Keratinocyte (primary cell): ENCODE results near the gene RNU6-1.

Source experiments
- EZH2 ChIP-seq: IDR thresholded peaks from one replicate; pipeline ENCODE4 v1.6.1; 2012; ENCODE audit warnings: inconsistent platforms, mild to moderate bottlenecking, low read length, moderate library complexity
- TF ChIP-seq, protein P1 (sequence below), 3 experiments: IDR thresholded peaks in 1 of 3; conservative IDR thresholded peaks in 1 of 3; optimal IDR thresholded peaks in 1 of 3; 2 replicates in 2 of 3; 3 replicates in 1 of 3; pipeline versions ENCODE3 to v1.5.1; 2011; ENCODE audit warnings: low read length in 3 of 3, mild to moderate bottlenecking in 3 of 3, moderate library complexity in 2 of 3, control low read depth in 1 of 3, inconsistent platforms in 1 of 3; ENCODE audit not compliant: insufficient read depth in 2 of 3; ENCODE audit errors: extremely low read depth in 1 of 3

DNA sequence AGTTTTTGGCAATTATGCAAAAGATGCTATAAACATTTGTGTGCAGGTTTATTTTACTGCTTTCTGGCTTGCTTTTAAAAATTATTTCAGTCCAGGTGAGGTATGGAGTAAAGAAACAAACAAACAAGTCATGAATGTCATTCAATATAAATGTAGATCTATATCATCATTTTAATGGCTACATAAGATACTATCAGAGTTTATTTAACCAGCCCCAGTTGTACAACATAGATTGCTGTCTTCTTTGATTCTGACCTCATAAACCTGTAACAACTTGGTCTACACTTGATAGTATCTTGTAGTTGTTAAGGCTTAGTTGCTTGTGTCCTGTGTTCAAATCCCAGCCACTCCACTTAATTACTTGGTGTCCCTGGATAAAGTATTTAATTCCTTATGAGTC lies 46.0 kb upstream of the RNU6-1 start:
- TF ChIP-seq, protein P1, sequence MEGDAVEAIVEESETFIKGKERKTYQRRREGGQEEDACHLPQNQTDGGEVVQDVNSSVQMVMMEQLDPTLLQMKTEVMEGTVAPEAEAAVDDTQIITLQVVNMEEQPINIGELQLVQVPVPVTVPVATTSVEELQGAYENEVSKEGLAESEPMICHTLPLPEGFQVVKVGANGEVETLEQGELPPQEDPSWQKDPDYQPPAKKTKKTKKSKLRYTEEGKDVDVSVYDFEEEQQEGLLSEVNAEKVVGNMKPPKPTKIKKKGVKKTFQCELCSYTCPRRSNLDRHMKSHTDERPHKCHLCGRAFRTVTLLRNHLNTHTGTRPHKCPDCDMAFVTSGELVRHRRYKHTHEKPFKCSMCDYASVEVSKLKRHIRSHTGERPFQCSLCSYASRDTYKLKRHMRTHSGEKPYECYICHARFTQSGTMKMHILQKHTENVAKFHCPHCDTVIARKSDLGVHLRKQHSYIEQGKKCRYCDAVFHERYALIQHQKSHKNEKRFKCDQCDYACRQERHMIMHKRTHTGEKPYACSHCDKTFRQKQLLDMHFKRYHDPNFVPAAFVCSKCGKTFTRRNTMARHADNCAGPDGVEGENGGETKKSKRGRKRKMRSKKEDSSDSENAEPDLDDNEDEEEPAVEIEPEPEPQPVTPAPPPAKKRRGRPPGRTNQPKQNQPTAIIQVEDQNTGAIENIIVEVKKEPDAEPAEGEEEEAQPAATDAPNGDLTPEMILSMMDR (optimal IDR thresholded peaks at IDR 0.05 in 1 of 3, IDR thresholded peaks at IDR 0.05 in 1 of 3, conservative IDR thresholded peaks at IDR 0.05 in 1 of 3; ENCODE audit: extremely low read depth in 1 of 3, insufficient read depth in 2 of 3, low read length in 3 of 3), result no peak
- no peak for TF ChIP-seq EZH2
